SU-DHL-6 (cell line): ENCODE data around the gene TMEM62.

Experiments used
- H2AFZ ChIP-seq: fragments of 200-600 bp; sonication (generic); 2 replicates; pipeline ENCODE4 v1.6.1; 2014; ENCODE audit warnings: low read depth, mild to moderate bottlenecking, moderate library complexity, mixed read lengths, antibody characterized with exemption, low read length; ENCODE audit not compliant: severe bottlenecking
- H3F3A ChIP-seq: fragments of 200-600 bp; shearing (Covaris generic); 2 replicates; pipeline ENCODE4 v1.6.0; 2016; ENCODE audit warnings: antibody characterized with exemption, mild to moderate bottlenecking; ENCODE audit not compliant: insufficient read depth
- H3K27ac ChIP-seq: fragments of 200-600 bp; sonication (generic); 2 replicates; pipeline ENCODE4 v1.5.1; 2016; ENCODE audit warnings: low read depth, mild to moderate bottlenecking, low read length, moderate library complexity, mixed read lengths
- H3K27me3 ChIP-seq: fragments of 200-600 bp; sonication (generic), shearing (Covaris generic); 2 replicates; pipeline ENCODE4 v1.6.0; 2014; ENCODE audit warnings: mild to moderate bottlenecking, low read length
- H3K36me3 ChIP-seq: fragments of 200-600 bp; sonication (generic); 2 replicates; pipeline ENCODE4 v1.6.1; 2014; ENCODE audit warnings: mild to moderate bottlenecking, low read length, mixed read lengths
- H3K4me2 ChIP-seq: fragments of 300-600, 200-600 bp; shearing (Covaris generic), sonication (generic); 2 replicates; pipeline ENCODE4 v1.6.0; 2014; ENCODE audit warnings: low read length, low read depth, mild to moderate bottlenecking; ENCODE audit not compliant: poor library complexity, severe bottlenecking
- H3K4me3 ChIP-seq: fragments of 200-600 bp; sonication (generic); 2 replicates; pipeline ENCODE4 v1.5.1; 2014; ENCODE audit warnings: antibody characterized with exemption, low read length, mild to moderate bottlenecking, mixed read lengths; ENCODE audit not compliant: insufficient read depth, poor library complexity, severe bottlenecking
- H3K79me2 ChIP-seq: fragments of 200-600 bp; sonication (generic); 2 replicates; pipeline ENCODE4 v1.6.1; 2014; ENCODE audit warnings: mild to moderate bottlenecking, low read length, moderate library complexity; ENCODE audit not compliant: insufficient read depth
- H3K9ac ChIP-seq: fragments of 200-600 bp; sonication (generic); 2 replicates; pipeline ENCODE4 v1.7.0; 2014; ENCODE audit warnings: mild to moderate bottlenecking, low read length
- H3K9me2 ChIP-seq: fragments of 200-600 bp; sonication (generic); replicated peaks from 2 replicates; pipeline ENCODE4 v1.6.1; 2014; ENCODE audit warnings: low read length; ENCODE audit not compliant: insufficient read depth
- H3K9me3 ChIP-seq: fragments of 200-600 bp; sonication (generic); 2 replicates; pipeline ENCODE4 v1.6.1; 2014; ENCODE audit warnings: low read length, mixed read lengths; ENCODE audit not compliant: insufficient read depth
- H4K20me1 ChIP-seq: fragments of 200-600 bp; sonication (generic); 2 replicates; pipeline ENCODE4 v1.6.1; 2014; ENCODE audit warnings: low read depth, mild to moderate bottlenecking, antibody characterized with exemption, low read length, moderate library complexity, mixed read lengths
- CTCF ChIP-seq: fragments of 200-600 bp; sonication (generic); IDR thresholded peaks from one replicate; pipeline ENCODE4 v1.5.1; 2017; ENCODE audit warnings: antibody characterized with exemption, mild to moderate bottlenecking, low read length, moderate library complexity; ENCODE audit not compliant: insufficient read depth, poor library complexity, severe bottlenecking
- EZH2phosphoT487 ChIP-seq: fragments of 200-600 bp; sonication (generic), shearing (Covaris generic); conservative IDR thresholded peaks from 2 replicates; pipeline ENCODE4 v1.6.1; 2018; ENCODE audit warnings: mild to moderate bottlenecking, antibody characterized with exemption, low read length, moderate library complexity, mixed read lengths

TMEM62 gene

GRCh38 chr15:43133430-43134156 is at the start of gene TMEM62:
TMEM62 (plus strand) TSS chr15:43133586; CDS start chr15:43133803, 217 bp downstream.
- Histone ChIP-seq H3K4me2 (peak within 1 kb of the TSS; percentile 83), H3F3A (no peaks in the 10 kb centered on the region; the same call in 1 of the 2 replicates), H3K27me3 (no peaks in the 10 kb centered on the region), H3K9ac (peak within 1 kb of the TSS; percentile 80), H3K79me2 (peaks cover 18% of the 10 kb centered on the region), H3K9me3 (no peaks in the 10 kb centered on the region), H3K9me2 (no peaks in the 10 kb centered on the region), H3K27ac (peak within 1 kb of the TSS; percentile 52), H3K4me3 (peak within 1 kb of the TSS; percentile 79), H3K36me3 (peaks cover 9% of the 10 kb centered on the region), H4K20me1 (no peaks in the 10 kb centered on the region), H2AFZ (peak within 1 kb of the TSS; percentile 97)
- TF ChIP-seq CTCF = no peak
- no peak for TF ChIP-seq EZH2phosphoT487

DNA sequence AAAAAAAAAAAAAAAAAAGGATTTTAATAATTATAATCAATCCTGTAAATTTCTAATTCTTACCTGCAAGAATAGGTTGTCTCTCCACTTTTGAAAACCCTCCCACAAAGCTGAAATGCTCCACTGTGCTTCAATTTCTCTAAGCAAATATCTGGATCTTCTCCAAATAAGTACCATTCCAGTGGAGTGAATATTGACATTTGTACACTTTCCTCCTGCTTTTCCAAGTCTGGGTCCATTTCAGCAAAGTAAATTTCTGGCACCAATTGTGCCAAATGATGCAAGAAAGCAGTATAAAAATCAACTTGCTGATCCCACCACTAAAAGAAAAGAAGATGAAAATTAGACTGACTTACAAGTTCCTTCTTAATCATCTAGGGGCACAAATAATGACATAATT is 47.5 kb upstream of the TMEM62 start:
- Histone ChIP-seq H3K79me2 (peaks cover 43% of the 10 kb centered on the region; the same call in 1 of the 2 replicates), H2AFZ (no peak overlapping the region), H3K4me2 (no peak overlapping the region), H4K20me1 (no peaks in the 10 kb centered on the region), H3K4me3 (no peak overlapping the region), H3K27ac (no peak overlapping the region), H3K9ac (no peak overlapping the region), H3F3A (no peaks in the 10 kb centered on the region), H3K9me3 (no peaks in the 10 kb centered on the region), H3K9me2 (no peaks in the 10 kb centered on the region), H3K36me3 (peaks cover 27% of the 10 kb centered on the region; the same call in 1 of the 2 replicates), H3K27me3 (no peaks in the 10 kb centered on the region)
- no peak for TF ChIP-seq EZH2phosphoT487

DNA sequence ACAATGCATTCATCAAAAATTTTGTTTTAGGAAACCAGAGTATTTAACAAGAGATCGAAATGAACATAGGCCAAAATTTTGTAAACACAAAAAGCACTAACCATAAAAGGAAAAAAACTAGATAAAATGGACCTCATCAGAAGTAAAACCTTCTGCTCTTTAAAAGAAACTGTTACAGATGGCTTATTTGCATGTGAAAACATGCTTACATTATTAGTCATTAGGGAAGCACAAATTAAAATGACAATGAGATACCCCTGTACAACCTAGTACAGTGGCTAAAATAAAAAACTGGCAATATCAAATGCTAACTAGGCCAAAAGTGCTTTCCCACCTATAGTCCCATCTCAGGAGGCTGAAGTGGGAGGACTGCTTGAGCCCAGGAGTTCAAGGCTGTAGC is 46.8 kb upstream of the TMEM62 start:
- Histone ChIP-seq H3K27ac (no peak overlapping the region), H3K27me3 (no peaks in the 10 kb centered on the region), H3K4me3 (no peak overlapping the region), H3K9me2 (no peaks in the 10 kb centered on the region), H3K9me3 (no peaks in the 10 kb centered on the region), H3K79me2 (peaks cover 49% of the 10 kb centered on the region; the same call in 1 of the 2 replicates), H2AFZ (no peak overlapping the region), H3F3A (no peaks in the 10 kb centered on the region), H3K9ac (no peak overlapping the region), H3K4me2 (no peak overlapping the region), H3K36me3 (peaks cover 29% of the 10 kb centered on the region; the same call in 1 of the 2 replicates), H4K20me1 (no peaks in the 10 kb centered on the region)
- TF ChIP-seq EZH2phosphoT487 = no peak
- TF ChIP-seq CTCF = no peak

GRCh38 chr15:43091859-43092258 is 41.5 kb upstream of the TMEM62 start:
- no peak overlapping the region for H3K27ac ChIP-seq
- H3K9ac ChIP-seq = no peak overlapping the region
- peaks cover 85% of the 10 kb centered on the region for H3K79me2 ChIP-seq
- H3K4me2 ChIP-seq = no peak overlapping the region
- H3F3A ChIP-seq = peaks cover 3% of the 10 kb centered on the region; the same call in 1 of the 2 replicates
- H4K20me1 ChIP-seq = no peaks in the 10 kb centered on the region
- H3K36me3 ChIP-seq = peaks cover 11% of the 10 kb centered on the region; the same call in 1 of the 2 replicates
- H3K4me3 ChIP-seq = no peak overlapping the region
- no peaks in the 10 kb centered on the region for H3K27me3 ChIP-seq
- TF ChIP-seq CTCF = no peak
- no peak for TF ChIP-seq EZH2phosphoT487
- no peaks in the 10 kb centered on the region for H3K9me2 ChIP-seq
- H2AFZ ChIP-seq = no peak overlapping the region
- no peaks in the 10 kb centered on the region for H3K9me3 ChIP-seq
